Sigmoid colon (tissue), 7 donors: ENCODE data around the gene GSTA4. TPM values are rescaled to one million over a fixed set of nuclear protein-coding genes. Genes with fewer than 3 reads are reported as not detected.

ENCODE experiments used
- DNase-seq: peaks from one replicate; pipeline ENCODE4 v3.0.0-alpha.2; 2019
- H3K27ac ChIP-seq, 4 donors: fragments of 200-600 bp; sonication (generic); one replicate each; pipeline ENCODE4 v1.5.1; 2016 to 2019; ENCODE audit warnings: mild to moderate bottlenecking in 1 of 4
- H3K27me3 ChIP-seq, 3 donors: fragments of 200-600 bp; sonication (generic); one replicate each; pipeline ENCODE4 v1.5.1; 2019; ENCODE audit warnings: mild to moderate bottlenecking in 1 of 3
- H3K36me3 ChIP-seq, 4 donors: fragments of 200-600 bp; sonication (generic); one replicate each; pipeline ENCODE4 v1.5.1; 2016 to 2019
- H3K4me1 ChIP-seq, 4 donors: fragments of 200-600 bp; sonication (generic); one replicate each; pipeline ENCODE4 v1.5.1; 2017 to 2019
- H3K4me3 ChIP-seq, 4 donors: fragments of 200-600 bp; sonication (generic); one replicate each; pipeline ENCODE4 v1.5.1; 2017 to 2019; ENCODE audit warnings: mild to moderate bottlenecking in 2 of 4, moderate library complexity in 1 of 4
- H3K9me3 ChIP-seq, 4 donors: fragments of 200-600 bp in 3 of 4; sonication (generic) in 3 of 4; one replicate each; pipeline versions ENCODE4 v1.5.1 to v1.6.1; 2013 to 2019
- CTCF ChIP-seq, 4 experiments: fragments of 450-650 bp in 3 of 4; fragments of 200-600 bp in 1 of 4; IDR thresholded peaks; one replicate each; pipeline ENCODE4 v1.5.1; 2016 to 2019; ENCODE audit warnings: antibody characterized with exemption in 4 of 4, mild to moderate bottlenecking in 3 of 4, moderate library complexity in 2 of 4
- EP300 ChIP-seq, 4 donors: sonication (generic); formaldehyde crosslinking; IDR thresholded peaks; one replicate each; pipeline ENCODE4 v1.6.1; 2017; ENCODE audit warnings: antibody characterized with exemption in 4 of 4
- POLR2A ChIP-seq, 2 donors: fragments of 450-650 bp; IDR thresholded peaks; one replicate each; pipeline ENCODE4 v1.6.1; 2016; ENCODE audit warnings: antibody characterized with exemption in 2 of 2, mild to moderate bottlenecking in 2 of 2, moderate library complexity in 2 of 2
- POLR2AphosphoS5 ChIP-seq, 4 donors: sonication (generic); formaldehyde crosslinking; IDR thresholded peaks; one replicate each; pipeline ENCODE4 v1.6.1; 2017; ENCODE audit warnings: antibody characterized with exemption in 4 of 4
- WGBS, 2 donors: extraction: QIAGEN DNeasy Blood & Tissue Kit; methylation state at CpG; one replicate each; pipeline ENCODE4 v1.1.7; 2013; 5-methylcytosine and 5-hydroxymethylcytosine counted together
- intact Hi-C: fragments of 100-400 bp; cut with DNase I; formaldehyde crosslinking; loops from one replicate; pipeline ENCODE4 v1.15.1; 2023
- polyA plus RNA-seq, 3 donors: library from polyadenylated mRNA; stranded (reverse); fragments of 200-250 nt; gene quantifications; one replicate each; pipeline ENCODE4 v1.2.3, GENCODE V29; 2013
- total RNA-seq, 4 donors: library from RNA; depleted of rRNA; stranded (reverse); fragments of >200 nt; gene quantifications; one replicate each; pipeline ENCODE4 v1.1.0, GENCODE V29; 2016
- donor health status: healthy with polysubstance abuse.
- donor health status: Bipolar disorder and iron deficiency.
- donor health status: healthy.

Gene GSTA4
- total and polyA plus RNA-seq, 7 donors = 15.6 to 37.0 (median 21.0) TPM

- intact Hi-C loops = no loop called here
- H3K4me3 ChIP-seq = no peak overlapping the region
- no peak for TF ChIP-seq POLR2AphosphoS5 (IDR thresholded peaks at IDR 0.05)
- no peak for TF ChIP-seq EP300 (IDR thresholded peaks at IDR 0.05)
- TF ChIP-seq CTCF (IDR thresholded peaks at IDR 0.05) = no peak
- no peak for TF ChIP-seq POLR2A (IDR thresholded peaks at IDR 0.05)
- H3K27ac ChIP-seq = no peak overlapping the region
- H3K36me3 ChIP-seq = peaks cover 4 to 75% (median 8%) of the 10 kb centered on the region in 4 donors
- no peak for DNase-seq
- 91% methylated on average over 3 of the region's 3 CpGs for WGBS, 2 donors
- no peaks in the 10 kb centered on the region for H3K27me3 ChIP-seq
- H3K9me3 ChIP-seq = no peaks in the 10 kb centered on the region
- H3K4me1 ChIP-seq = peaks cover 0 to 27% (median 22%) of the 10 kb centered on the region in 4 donors
Observed at GRCh38 chr6:53029761-53030160, 34.7 kb upstream of the GSTA4 start.

- TF ChIP-seq POLR2A (IDR thresholded peaks at IDR 0.05) (no peak), CTCF (IDR thresholded peaks at IDR 0.05) (no peak), POLR2AphosphoS5 (IDR thresholded peaks at IDR 0.05) (no peak), EP300 (IDR thresholded peaks at IDR 0.05) (no peak)
- intact Hi-C loops = no loop called here
- H3K36me3 ChIP-seq = peaks cover 4 to 76% (median 8%) of the 10 kb centered on the region in 4 donors
Observed at GRCh38 chr6:53029257-53029656, 34.2 kb upstream of the GSTA4 start.

GRCh38 chr6:53028467-53028866, 33.4 kb upstream of the GSTA4 start:
- intact Hi-C loops = no loop called here
- Histone ChIP-seq H3K4me3 (no peak overlapping the region), H3K4me1 (peaks cover 0 to 15% (median 10%) of the 10 kb centered on the region in 4 donors), H3K9me3 (no peaks in the 10 kb centered on the region), H3K27ac (no peak overlapping the region), H3K36me3 (peaks cover 4 to 77% (median 8%) of the 10 kb centered on the region in 4 donors), H3K27me3 (no peaks in the 10 kb centered on the region)
- TF ChIP-seq POLR2AphosphoS5 (IDR thresholded peaks at IDR 0.05) (no peak), EP300 (IDR thresholded peaks at IDR 0.05) (no peak), POLR2A (IDR thresholded peaks at IDR 0.05) (no peak), CTCF (IDR thresholded peaks at IDR 0.05) (no peak)
- WGBS, 2 donors = 41 to 81% methylated on average over 1 of the region's 1 CpG
- DNase-seq = no peak

More at GRCh38 chr6:53029257-53029656, 34.2 kb upstream of the GSTA4 start:
- H3K9me3 ChIP-seq = no peaks in the 10 kb centered on the region
- peaks cover 0 to 22% (median 18%) of the 10 kb centered on the region in 4 donors for H3K4me1 ChIP-seq
- DNase-seq = no peak
- H3K27ac ChIP-seq = no peak overlapping the region
- H3K27me3 ChIP-seq = no peaks in the 10 kb centered on the region
- H3K4me3 ChIP-seq = no peak overlapping the region

- Histone ChIP-seq H3K4me1 (peaks cover 0 to 2% (median 0%) of the 10 kb centered on the region in 4 donors), H3K27me3 (no peaks in the 10 kb centered on the region), H3K36me3 (peaks cover 4 to 76% (median 8%) of the 10 kb centered on the region in 4 donors), H3K9me3 (no peaks in the 10 kb centered on the region), H3K4me3 (no peak overlapping the region), H3K27ac (no peak overlapping the region)
- intact Hi-C loops = no loop called here
- 92 to 93% methylated on average over 5 of the region's 5 CpGs for WGBS, 2 donors
- TF ChIP-seq POLR2AphosphoS5 (IDR thresholded peaks at IDR 0.05) (no peak), POLR2A (IDR thresholded peaks at IDR 0.05) (no peak), EP300 (IDR thresholded peaks at IDR 0.05) (no peak), CTCF (IDR thresholded peaks at IDR 0.05) (no peak)
- DNase-seq = no peak
Observed at GRCh38 chr6:53027131-53027718, 32.1 kb upstream of the GSTA4 start.

GRCh38 chr6:53026526-53026925, 31.4 kb upstream of the GSTA4 start:
- H3K4me3 ChIP-seq = no peak overlapping the region
- no peak for DNase-seq
- no peak for TF ChIP-seq POLR2A (IDR thresholded peaks at IDR 0.05)
- TF ChIP-seq EP300 (IDR thresholded peaks at IDR 0.05) = no peak
- no peak for TF ChIP-seq CTCF (IDR thresholded peaks at IDR 0.05)
- no peak for TF ChIP-seq POLR2AphosphoS5 (IDR thresholded peaks at IDR 0.05)
- H3K27me3 ChIP-seq = no peaks in the 10 kb centered on the region
- peaks cover 3 to 69% (median 8%) of the 10 kb centered on the region in 4 donors for H3K36me3 ChIP-seq
- H3K4me1 ChIP-seq = no peaks in the 10 kb centered on the region
- H3K9me3 ChIP-seq = no peaks in the 10 kb centered on the region
- WGBS, 2 donors = 90 to 92% methylated on average over 3 of the region's 3 CpGs
- intact Hi-C loops = no loop called here
- no peak overlapping the region for H3K27ac ChIP-seq
